IPS-15b (cell line): Measurements from ENCODE around the gene CAMSAP1.

ENCODE experiments used
- H3K27me3 ChIP-seq: one replicate; pipeline ENCODE4 v1.6.1; 2013; ENCODE audit warnings: low read length; ENCODE audit not compliant: control insufficient read depth, insufficient read depth
- H3K36me3 ChIP-seq: one replicate; pipeline ENCODE4 v1.6.1; 2013; ENCODE audit warnings: low read length; ENCODE audit not compliant: control insufficient read depth, insufficient read depth
- H3K4me1 ChIP-seq: one replicate; pipeline ENCODE4 v1.6.1; 2013; ENCODE audit warnings: mild to moderate bottlenecking, low read length; ENCODE audit not compliant: control insufficient read depth, insufficient read depth
- H3K4me3 ChIP-seq: one replicate; pipeline ENCODE4 v1.5.1; 2013; ENCODE audit warnings: low read depth, low read length
- H3K9ac ChIP-seq: one replicate; pipeline ENCODE4 v1.6.1; 2013; ENCODE audit warnings: low read depth, mild to moderate bottlenecking, low read length
- H3K9me3 ChIP-seq: one replicate; pipeline ENCODE4 v1.6.1; 2013; ENCODE audit warnings: mild to moderate bottlenecking, low read length; ENCODE audit not compliant: control insufficient read depth, insufficient read depth

The CAMSAP1 gene

DNA sequence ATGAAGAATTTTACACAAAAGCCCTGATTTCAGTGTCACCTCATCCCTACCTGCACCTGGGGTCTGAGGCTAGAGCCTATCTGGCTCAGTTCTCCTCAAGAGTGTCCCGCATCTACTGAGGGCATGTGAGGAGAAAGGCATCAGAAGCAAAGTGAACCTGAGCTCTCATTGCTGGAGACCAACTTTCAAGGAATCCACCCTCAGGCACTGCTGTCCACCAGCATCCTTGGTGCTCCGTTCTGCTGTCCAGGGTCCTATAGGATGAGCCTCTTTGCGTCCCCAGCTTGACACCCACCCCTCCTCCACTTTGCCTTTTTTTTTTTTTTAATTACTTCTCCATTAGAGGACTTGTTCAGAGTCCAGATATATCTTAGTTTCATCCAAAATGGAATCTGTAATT, 49.5 kb downstream of the CAMSAP1 start:
- no peak overlapping the region for H3K9ac ChIP-seq
- no peak overlapping the region for H3K4me3 ChIP-seq
- no peaks in the 10 kb centered on the region for H3K9me3 ChIP-seq
- H3K36me3 ChIP-seq, result peaks cover 13% of the 10 kb centered on the region
- no peaks in the 10 kb centered on the region for H3K4me1 ChIP-seq
- H3K27me3 ChIP-seq, result no peaks in the 10 kb centered on the region

DNA sequence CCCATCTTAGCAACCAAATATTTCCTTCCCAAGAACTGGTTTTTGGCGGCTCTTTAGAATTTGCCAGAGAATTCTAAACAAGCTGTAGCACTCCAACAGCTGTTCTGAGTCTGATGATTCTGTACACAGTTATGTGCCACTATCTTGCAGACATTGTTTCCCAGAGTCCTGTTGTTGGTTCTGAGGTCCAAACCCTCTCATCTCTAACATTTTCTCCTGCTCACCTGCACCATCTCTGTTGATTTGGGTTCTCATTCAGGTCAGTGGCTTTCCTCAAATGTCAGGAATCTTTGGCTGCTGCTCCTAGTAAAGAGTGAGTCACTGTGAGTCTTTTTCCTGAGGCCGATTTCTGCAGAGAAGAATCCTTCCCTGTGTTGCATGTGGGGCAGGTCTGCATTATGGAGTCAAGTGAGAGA, 50.0 kb downstream of the CAMSAP1 start:
- Histone ChIP-seq H3K27me3 (no peaks in the 10 kb centered on the region), H3K4me3 (no peak overlapping the region), H3K4me1 (no peaks in the 10 kb centered on the region), H3K36me3 (peaks cover 14% of the 10 kb centered on the region), H3K9ac (no peak overlapping the region), H3K9me3 (no peaks in the 10 kb centered on the region)

DNA sequence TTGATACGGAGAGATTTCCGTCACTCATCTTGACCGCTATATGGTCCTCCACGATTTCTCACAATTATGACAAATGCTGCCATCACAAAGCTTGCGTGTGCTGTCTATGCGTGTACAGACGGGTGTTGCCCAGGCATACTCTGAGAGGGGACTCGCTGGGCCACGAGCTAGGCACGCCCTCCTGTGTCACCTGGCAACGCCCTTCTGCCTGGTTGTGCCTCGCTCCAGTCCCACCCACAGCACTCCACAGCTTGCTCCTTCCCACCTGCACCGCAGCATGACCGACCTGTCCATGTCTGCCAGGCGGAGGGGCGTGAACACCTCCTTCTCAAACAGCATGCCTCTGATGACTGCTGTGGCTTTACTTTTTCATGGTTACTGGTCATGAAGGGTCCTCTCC, 55.6 kb downstream of the CAMSAP1 start:
- H3K4me1 ChIP-seq, result peaks cover 7% of the 10 kb centered on the region
- H3K36me3 ChIP-seq, result peaks cover 6% of the 10 kb centered on the region
- no peaks in the 10 kb centered on the region for H3K27me3 ChIP-seq
- H3K9me3 ChIP-seq, result no peaks in the 10 kb centered on the region
- no peak overlapping the region for H3K4me3 ChIP-seq
- no peak overlapping the region for H3K9ac ChIP-seq

DNA sequence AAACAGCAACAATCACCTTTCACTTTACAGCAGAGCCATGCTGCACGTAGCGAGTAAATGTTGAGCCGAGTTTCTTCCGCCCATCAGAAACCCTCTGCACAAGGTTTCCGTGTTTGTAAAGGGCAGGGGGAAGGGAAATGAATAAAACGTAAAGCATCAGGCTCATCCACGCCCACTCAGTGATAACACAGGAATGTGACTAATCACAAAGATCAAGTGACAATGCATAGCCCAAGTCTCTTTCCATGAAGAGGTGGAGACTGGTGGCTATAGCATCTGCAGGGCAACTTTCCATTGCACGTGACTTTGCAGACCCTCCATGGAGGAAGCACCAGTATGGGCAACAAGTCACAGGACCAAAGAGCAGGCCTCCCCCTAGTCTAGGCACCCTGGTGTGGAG, 56.6 kb downstream of the CAMSAP1 start:
- Histone ChIP-seq H3K9ac (no peak overlapping the region), H3K4me3 (no peak overlapping the region), H3K36me3 (peaks cover 2% of the 10 kb centered on the region), H3K27me3 (no peaks in the 10 kb centered on the region), H3K9me3 (no peaks in the 10 kb centered on the region), H3K4me1 (peaks cover 7% of the 10 kb centered on the region)

DNA sequence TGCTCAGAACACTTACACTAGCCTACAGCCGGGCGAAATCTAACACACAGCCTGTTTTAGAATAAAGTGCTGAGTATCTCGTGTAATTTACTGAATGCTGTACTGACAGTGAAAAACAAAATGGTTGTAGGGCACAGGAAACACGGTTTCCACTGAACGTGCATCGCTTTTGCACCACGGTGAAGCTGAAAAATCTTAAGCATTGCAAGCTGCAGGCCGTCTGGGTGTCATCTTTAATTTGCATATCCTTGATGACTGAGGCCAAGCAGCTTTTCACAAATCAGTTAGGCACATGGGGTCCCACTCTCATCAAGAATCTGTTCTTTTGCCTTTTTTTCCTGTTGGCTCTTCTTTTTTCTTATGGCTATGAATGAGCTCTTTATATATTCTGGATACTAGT, 58.2 kb downstream of the CAMSAP1 start:
- Histone ChIP-seq H3K4me3 (no peak overlapping the region), H3K9me3 (no peaks in the 10 kb centered on the region), H3K4me1 (peaks cover 7% of the 10 kb centered on the region), H3K27me3 (no peaks in the 10 kb centered on the region), H3K9ac (no peak overlapping the region), H3K36me3 (peaks cover 2% of the 10 kb centered on the region)

DNA sequence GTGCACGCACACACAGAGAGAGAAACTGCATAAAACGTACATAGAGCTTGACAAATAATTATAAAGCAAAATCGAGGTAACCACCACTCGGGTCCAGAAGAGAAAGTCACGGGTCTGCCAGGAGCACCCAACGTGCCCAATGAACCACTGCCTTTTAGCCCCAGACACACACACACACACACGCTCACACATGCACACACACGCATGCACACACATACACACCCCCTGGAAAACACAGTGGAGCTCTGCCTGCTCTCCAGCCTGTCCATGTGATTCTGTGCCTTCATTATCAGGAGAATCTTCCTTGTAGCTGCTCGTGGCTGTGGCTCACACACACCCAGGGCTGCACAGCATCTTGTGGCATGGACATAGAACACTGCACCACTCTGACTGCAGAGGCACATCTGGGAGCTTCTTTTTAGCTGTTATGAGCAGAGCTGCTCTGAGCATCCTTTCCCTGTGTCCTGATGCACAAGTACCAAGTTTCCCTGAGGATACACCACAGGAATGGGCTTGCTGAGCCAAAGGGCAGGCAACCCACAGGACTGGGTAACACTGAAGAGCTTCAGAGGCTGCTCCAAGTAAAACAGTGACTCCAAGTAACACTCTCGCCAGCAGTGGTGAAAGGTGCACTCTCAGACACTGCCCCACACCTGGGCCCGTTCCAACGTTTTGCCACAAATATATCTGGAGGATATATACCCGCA, 58.9 kb downstream of the CAMSAP1 start:
- H3K36me3 ChIP-seq, result peaks cover 2% of the 10 kb centered on the region
- no peaks in the 10 kb centered on the region for H3K27me3 ChIP-seq
- H3K9me3 ChIP-seq, result no peaks in the 10 kb centered on the region
- H3K9ac ChIP-seq, result peak overlapping the region; percentile 47
- H3K4me3 ChIP-seq, result no peak overlapping the region
- H3K4me1 ChIP-seq, result peaks cover 7% of the 10 kb centered on the region

DNA sequence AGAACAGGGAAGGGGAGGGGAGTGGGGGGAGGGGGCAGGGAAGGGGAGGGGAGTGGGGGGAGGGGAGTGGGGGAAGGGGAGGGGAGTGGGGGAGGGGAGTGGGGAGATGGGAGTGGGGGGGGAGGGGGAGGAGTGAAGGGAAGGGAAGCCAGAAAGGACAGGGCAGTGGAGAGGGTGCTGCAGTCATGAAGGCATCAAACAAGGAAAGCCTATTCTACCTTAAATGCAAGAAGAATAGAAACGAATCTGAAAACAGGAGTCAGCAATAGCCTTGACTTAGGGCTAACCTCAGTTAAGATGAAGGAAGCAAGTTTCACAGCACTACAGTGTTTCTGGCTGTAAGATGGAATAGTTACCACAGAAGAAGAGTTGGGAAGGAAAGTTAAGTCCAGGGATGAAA, 59.5 kb downstream of the CAMSAP1 start:
- H3K4me3 ChIP-seq, result no peak overlapping the region
- no peaks in the 10 kb centered on the region for H3K9me3 ChIP-seq
- H3K9ac ChIP-seq, result no peak overlapping the region
- peaks cover 7% of the 10 kb centered on the region for H3K4me1 ChIP-seq
- H3K36me3 ChIP-seq, result peaks cover under 1% of the 10 kb centered on the region
- no peaks in the 10 kb centered on the region for H3K27me3 ChIP-seq

DNA sequence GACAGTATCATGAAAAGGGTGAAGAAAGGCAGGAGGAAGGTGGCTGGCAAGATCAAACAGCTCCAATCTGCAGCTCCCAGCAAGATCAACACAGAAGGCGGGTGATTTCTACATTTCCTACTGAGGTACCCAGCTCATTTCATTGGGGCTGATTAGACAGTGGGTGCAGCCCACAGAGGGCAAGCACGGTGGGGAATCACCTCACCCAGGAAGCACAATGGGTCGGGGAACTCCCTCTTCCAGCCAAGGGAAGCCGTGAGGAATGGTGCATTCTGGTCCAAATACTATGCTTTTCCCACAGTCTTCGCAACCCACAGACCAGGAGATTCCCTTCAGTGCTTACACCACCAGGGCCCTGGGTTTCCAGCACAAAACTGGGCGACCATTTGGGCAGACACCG, 66.8 kb downstream of the CAMSAP1 start:
- Histone ChIP-seq H3K9ac (no peak overlapping the region), H3K4me1 (peaks cover 11% of the 10 kb centered on the region), H3K9me3 (no peaks in the 10 kb centered on the region), H3K36me3 (peaks cover 5% of the 10 kb centered on the region), H3K4me3 (no peak overlapping the region), H3K27me3 (no peaks in the 10 kb centered on the region)

DNA sequence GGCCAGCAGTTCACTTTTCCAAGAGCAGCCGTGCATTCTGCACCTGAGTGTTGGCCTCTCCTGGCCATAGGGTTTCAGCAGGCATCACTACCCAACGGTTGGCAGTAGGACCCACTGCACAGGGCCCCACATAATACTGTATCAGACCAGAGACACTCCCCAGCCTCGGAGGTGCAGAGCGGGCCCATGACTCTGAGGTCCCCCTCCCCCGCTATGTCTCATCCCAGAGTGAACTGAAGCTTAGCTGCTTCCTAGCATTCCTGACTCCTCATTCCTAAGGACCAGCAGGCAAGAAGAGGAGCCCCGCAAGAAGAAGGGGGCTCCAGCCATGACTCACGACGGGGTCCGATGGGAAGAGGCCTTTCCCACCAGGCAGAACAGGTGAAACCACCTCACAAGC, 67.2 kb downstream of the CAMSAP1 start:
- Histone ChIP-seq H3K36me3 (peaks cover 6% of the 10 kb centered on the region), H3K9me3 (no peaks in the 10 kb centered on the region), H3K9ac (no peak overlapping the region), H3K27me3 (no peaks in the 10 kb centered on the region), H3K4me3 (no peak overlapping the region), H3K4me1 (peaks cover 11% of the 10 kb centered on the region)

DNA sequence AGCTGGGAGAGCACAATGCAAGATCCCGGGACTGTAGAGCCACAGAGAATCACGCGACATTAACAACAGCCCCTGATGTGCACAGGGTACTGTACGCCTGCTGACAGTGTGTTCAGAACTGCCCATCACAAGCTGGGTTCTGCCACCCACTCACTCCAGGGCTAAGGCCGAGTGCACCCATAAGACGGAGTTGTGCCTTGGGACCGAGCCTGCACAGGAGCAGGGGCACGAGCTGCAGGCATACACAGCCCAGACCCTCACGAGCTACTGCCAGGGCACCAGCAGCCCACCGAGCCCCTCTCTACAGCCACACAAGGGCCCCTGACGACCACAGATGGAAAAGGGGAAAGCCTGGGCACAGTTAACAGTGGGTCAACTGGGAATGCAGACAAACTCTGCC, 67.8 kb downstream of the CAMSAP1 start:
- Histone ChIP-seq H3K27me3 (no peaks in the 10 kb centered on the region), H3K9ac (no peak overlapping the region), H3K36me3 (peaks cover 10% of the 10 kb centered on the region), H3K4me1 (peaks cover 11% of the 10 kb centered on the region), H3K9me3 (no peaks in the 10 kb centered on the region), H3K4me3 (no peak overlapping the region)

DNA sequence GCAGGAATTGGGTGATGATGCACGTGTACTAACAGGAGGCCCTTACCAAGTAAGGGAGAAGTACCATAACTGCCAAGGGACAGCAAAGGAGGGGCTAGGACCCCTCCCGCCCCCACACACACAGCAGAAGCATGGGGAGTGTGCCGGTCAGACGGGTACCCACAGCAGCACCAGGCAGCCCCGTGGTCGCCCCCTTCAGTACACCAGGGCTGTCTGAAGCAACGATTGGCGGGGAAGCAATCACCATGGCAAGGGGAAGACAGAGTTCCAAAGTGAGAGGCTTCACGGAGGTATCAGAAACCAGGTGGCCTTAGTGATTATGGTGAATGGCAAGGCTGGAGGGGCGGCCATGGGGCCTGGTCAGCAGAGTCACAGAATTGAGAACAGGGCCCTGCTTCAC, 72.2 kb downstream of the CAMSAP1 start:
- no peaks in the 10 kb centered on the region for H3K4me1 ChIP-seq
- no peak overlapping the region for H3K9ac ChIP-seq
- no peak overlapping the region for H3K4me3 ChIP-seq
- H3K27me3 ChIP-seq, result no peaks in the 10 kb centered on the region
- H3K9me3 ChIP-seq, result no peaks in the 10 kb centered on the region
- H3K36me3 ChIP-seq, result peaks cover 4% of the 10 kb centered on the region

DNA sequence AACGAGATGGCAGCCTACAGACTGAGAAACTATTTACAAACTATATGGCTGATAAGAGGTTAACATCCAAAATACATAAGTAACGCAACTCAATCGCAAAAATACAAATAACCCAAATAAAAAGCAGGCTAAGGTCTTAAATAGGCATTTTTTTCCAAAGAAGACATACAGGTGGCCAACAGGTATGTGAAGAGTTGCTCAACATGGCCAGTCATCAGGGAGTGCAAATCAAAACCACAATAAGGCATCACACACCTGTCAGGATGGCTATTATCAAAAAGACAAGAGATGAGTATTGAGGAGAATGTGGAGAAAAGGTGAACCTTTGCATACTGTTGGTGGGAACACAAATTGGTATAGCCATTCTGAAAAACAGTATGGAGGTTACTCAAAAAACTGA, 73.5 kb downstream of the CAMSAP1 start:
- Histone ChIP-seq H3K36me3 (peaks cover 4% of the 10 kb centered on the region), H3K4me3 (no peak overlapping the region), H3K9me3 (no peaks in the 10 kb centered on the region), H3K27me3 (no peaks in the 10 kb centered on the region), H3K9ac (no peak overlapping the region), H3K4me1 (no peaks in the 10 kb centered on the region)
